H1 (cell line): ENCODE measurements around the gene PRDM5. TPM values are rescaled to one million over a fixed set of nuclear protein-coding genes. Genes with fewer than 3 reads are reported as not detected.

ENCODE experiments used
- CTCF ChIA-PET: fragments of 300-600 bp; sonication (Branson Sonifier 250); formaldehyde crosslinking; loops from one replicate; lab custom pipeline; 2021; ENCODE audit not compliant: partially characterized antibody; lab: Charles Lee
- POLR2A ChIA-PET: fragments of 300-600 bp; sonication (Branson Sonifier 250); formaldehyde crosslinking; loops from one replicate; lab custom pipeline; 2021; ENCODE audit warnings: inconsistent platforms; ENCODE audit not compliant: partially characterized antibody; lab: Charles Lee
- DNase-seq, 2 experiments: peaks; one replicate each; pipeline versions ENCODE4 v3.0.0 to v3.0.0-alpha.2; 2010 to 2022; ENCODE audit warnings: low spot score in 2 of 2, low read depth in 1 of 2, mixed read lengths in 1 of 2
- FAIRE-seq: peaks from 2 replicates; lab custom pipeline; 2011; peaks lifted over from hg19 to GRCh38; lab: Jason Lieb, UNC
- H2AFZ ChIP-seq: 2 replicates; pipeline ENCODE4 v1.8.1; 2012; ENCODE audit warnings: low read length, inconsistent platforms
- H2AK5ac ChIP-seq: 2 replicates; pipeline ENCODE4 v1.6.1; 2013; ENCODE audit warnings: low read depth, low read length
- H2BK120ac ChIP-seq: replicated peaks from 2 replicates; pipeline ENCODE3; 2013; ENCODE audit warnings: low read depth, low read length, inconsistent platforms
- H2BK12ac ChIP-seq: 2 replicates; pipeline ENCODE4 v1.6.1; 2013; ENCODE audit warnings: low read depth, low read length
- H2BK15ac ChIP-seq: 2 replicates; pipeline ENCODE4 v1.6.1; 2013; ENCODE audit warnings: low read length
- H2BK20ac ChIP-seq: 2 replicates; pipeline ENCODE4 v1.6.1; 2013; ENCODE audit warnings: low read length
- H2BK5ac ChIP-seq: 2 replicates; pipeline ENCODE4 v1.6.1; 2013; ENCODE audit warnings: low read depth, low read length
- H3K14ac ChIP-seq: 2 replicates; pipeline ENCODE4 v1.6.1; 2013; ENCODE audit warnings: inconsistent platforms; ENCODE audit not compliant: insufficient read length
- H3K18ac ChIP-seq: 2 replicates; pipeline ENCODE4 v1.6.1; 2013; ENCODE audit warnings: low read length; ENCODE audit errors: extremely low read depth
- H3K23ac ChIP-seq: 2 replicates; pipeline ENCODE4 v1.6.1; 2013; ENCODE audit warnings: inconsistent platforms; ENCODE audit not compliant: insufficient read length
- H3K23me2 ChIP-seq: 2 replicates; pipeline ENCODE4 v1.6.1; 2013; ENCODE audit warnings: low read depth, low read length
- H3K27ac ChIP-seq: 2 replicates; pipeline ENCODE4 v1.6.1; 2011; ENCODE audit warnings: low read depth, low read length, inconsistent platforms
- H3K27me3 ChIP-seq, 4 experiments: replicated peaks in 1 of 4; 1 replicate in 1 of 4; 2 replicates in 3 of 4; pipeline versions ENCODE4 v1.6.1 to v1.8.1; 2011 to 2013; ENCODE audit warnings: low read length in 3 of 4, mild to moderate bottlenecking in 3 of 4, inconsistent platforms in 2 of 4, mixed read lengths in 2 of 4, moderate library complexity in 1 of 4; ENCODE audit not compliant: control insufficient read depth in 3 of 4, insufficient read depth in 3 of 4; ENCODE audit errors: extremely low read depth in 1 of 4
- H3K36me3 ChIP-seq, 4 experiments: 2 replicates each; pipeline versions ENCODE4 v1.6.1 to v1.8.1; 2011 to 2013; ENCODE audit warnings: mild to moderate bottlenecking in 4 of 4, low read length in 3 of 4, moderate library complexity in 2 of 4, control low read depth in 1 of 4, inconsistent platforms in 1 of 4; ENCODE audit not compliant: insufficient read depth in 4 of 4, control insufficient read depth in 2 of 4
- H3K4ac ChIP-seq: replicated peaks from 2 replicates; pipeline ENCODE3; 2013; ENCODE audit warnings: low read length, low read depth, mixed read lengths, inconsistent platforms; ENCODE audit not compliant: insufficient read length
- H3K4me1 ChIP-seq, 4 experiments: replicated peaks in 1 of 4; 1 replicate in 1 of 4; 2 replicates in 3 of 4; pipeline versions ENCODE4 v1.6.1 to v1.8.1; 2011 to 2013; ENCODE audit warnings: low read length in 3 of 4, inconsistent platforms in 2 of 4, mixed read lengths in 1 of 4; ENCODE audit not compliant: insufficient read depth in 4 of 4, control insufficient read depth in 3 of 4
- H3K4me2 ChIP-seq, 2 experiments: 2 replicates each; pipeline versions ENCODE4 v1.6.1 to v1.8.1; 2011 to 2013; ENCODE audit warnings: low read depth in 2 of 2, low read length in 2 of 2, control low read depth in 1 of 2, inconsistent platforms in 1 of 2, mild to moderate bottlenecking in 1 of 2; ENCODE audit not compliant: insufficient read depth in 1 of 2
- H3K4me3 ChIP-seq, 4 experiments: fragments of 200-600, 300-600 bp in 1 of 4; sonication (generic), shearing (Covaris generic), sonication (Bioruptor Twin) in 1 of 4; 2 replicates each; pipeline versions ENCODE4 v1.5.1 to v1.8.1; 2011 to 2016; ENCODE audit warnings: low read length in 4 of 4, low read depth in 3 of 4, control low read depth in 2 of 4, inconsistent platforms in 2 of 4, mild to moderate bottlenecking in 2 of 4, mixed read lengths in 1 of 4, moderate library complexity in 1 of 4; ENCODE audit not compliant: insufficient read depth in 2 of 4; ENCODE audit errors: extremely low read depth in 1 of 4
- H3K56ac ChIP-seq: replicated peaks from 2 replicates; pipeline ENCODE3; 2013; ENCODE audit warnings: low read depth, mild to moderate bottlenecking, mixed read lengths, low read length, inconsistent platforms; ENCODE audit not compliant: insufficient read length
- H3K79me1 ChIP-seq: 2 replicates; pipeline ENCODE4 v1.6.1; 2013; ENCODE audit warnings: low read depth, low read length, control low read depth
- H3K79me2 ChIP-seq, 2 experiments: 2 replicates each; pipeline versions ENCODE4 v1.6.1 to v1.8.1; 2012 to 2013; ENCODE audit warnings: low read length in 2 of 2, mild to moderate bottlenecking in 2 of 2, inconsistent platforms in 1 of 2; ENCODE audit not compliant: insufficient read depth in 2 of 2, control insufficient read depth in 1 of 2
- H3K9ac ChIP-seq, 4 experiments: replicated peaks in 1 of 4; 1 replicate in 1 of 4; 2 replicates in 3 of 4; pipeline versions ENCODE4 v1.6.1 to v1.8.1; 2011 to 2013; ENCODE audit warnings: low read depth in 3 of 4, low read length in 3 of 4, control low read depth in 2 of 4, mild to moderate bottlenecking in 2 of 4, moderate library complexity in 2 of 4, inconsistent platforms in 1 of 4; ENCODE audit errors: extremely low read depth in 1 of 4
- H3K9me3 ChIP-seq, 2 experiments: 2 replicates each; pipeline versions ENCODE4 v1.6.1 to v1.8.1; 2012 to 2013; ENCODE audit warnings: mild to moderate bottlenecking in 2 of 2, moderate library complexity in 2 of 2, control low read depth in 1 of 2, inconsistent platforms in 1 of 2, low read depth in 1 of 2, low read length in 1 of 2, mixed read lengths in 1 of 2; ENCODE audit not compliant: insufficient read depth in 2 of 2
- H4K20me1 ChIP-seq, 2 experiments: replicated peaks in 1 of 2; 2 replicates each; pipeline versions ENCODE3 to v1.8.1; 2011 to 2013; ENCODE audit warnings: inconsistent platforms in 2 of 2, low read length in 2 of 2, mild to moderate bottlenecking in 1 of 2; ENCODE audit not compliant: insufficient read depth in 2 of 2, control insufficient read depth in 1 of 2
- H4K5ac ChIP-seq: 2 replicates; pipeline ENCODE4 v1.6.1; 2013; ENCODE audit warnings: low read length, low read depth, mixed read lengths, inconsistent platforms; ENCODE audit not compliant: insufficient read length
- H4K8ac ChIP-seq: 2 replicates; pipeline ENCODE4 v1.8.0; 2013; ENCODE audit warnings: mild to moderate bottlenecking, moderate library complexity, low read length, inconsistent platforms; ENCODE audit not compliant: insufficient read depth; ENCODE audit errors: extremely low read depth
- H4K91ac ChIP-seq: replicated peaks from 2 replicates; pipeline ENCODE3; 2013; ENCODE audit warnings: low read length, mixed read lengths, inconsistent platforms; ENCODE audit not compliant: insufficient read length
- BCL11A ChIP-seq, 2 experiments: IDR thresholded peaks; one replicate each; pipeline ENCODE4 v1.6.1; 2011; ENCODE audit warnings: low read depth in 2 of 2, low read length in 2 of 2, mild to moderate bottlenecking in 2 of 2
- HDAC2 ChIP-seq, 2 experiments: fragments of 300-600 bp in 1 of 2; sonication (generic) in 1 of 2; IDR thresholded peaks; 2 replicates each; pipeline ENCODE4 v1.6.1; 2011 to 2012; ENCODE audit warnings: low read depth in 2 of 2, low read length in 2 of 2, mild to moderate bottlenecking in 2 of 2, moderate library complexity in 2 of 2, borderline replicate concordance in 1 of 2, inconsistent platforms in 1 of 2
- HDAC6 ChIP-seq: IDR thresholded peaks from one replicate; pipeline ENCODE4 v1.7.1; 2012; ENCODE audit warnings: low read depth, mild to moderate bottlenecking, inconsistent platforms, low read length, moderate library complexity
- JUN ChIP-seq: IDR thresholded peaks from 2 replicates; pipeline ENCODE4 v1.6.1; 2011; ENCODE audit warnings: low read depth, mild to moderate bottlenecking, improper control_type of control experiment, low read length
- JUND ChIP-seq: IDR thresholded peaks from 2 replicates; pipeline ENCODE4 v1.6.1; 2011; ENCODE audit warnings: mild to moderate bottlenecking, improper control_type of control experiment, low read length
- KDM4A ChIP-seq: IDR thresholded peaks from one replicate; pipeline ENCODE4 v1.7.1; 2012; ENCODE audit warnings: low read depth, mild to moderate bottlenecking, moderate library complexity, low read length, inconsistent platforms; ENCODE audit not compliant: severe bottlenecking
- POLR2AphosphoS5 ChIP-seq: IDR thresholded peaks from 2 replicates; pipeline ENCODE4 v1.6.1; 2011; ENCODE audit warnings: low read depth, low read length
- RBBP5 ChIP-seq: IDR thresholded peaks from 2 replicates; pipeline ENCODE4 v1.7.1; 2012; ENCODE audit warnings: low read depth, mild to moderate bottlenecking, inconsistent platforms, low read length, moderate library complexity, borderline replicate concordance
- SIN3A ChIP-seq, 2 experiments: IDR thresholded peaks in 1 of 2; conservative IDR thresholded peaks in 1 of 2; 2 replicates each; pipeline ENCODE4 v1.6.1; 2011 to 2012; ENCODE audit warnings: low read length in 2 of 2, improper control_type of control experiment in 1 of 2, low read depth in 1 of 2, mild to moderate bottlenecking in 1 of 2
- SP4 ChIP-seq: IDR thresholded peaks from 2 replicates; pipeline ENCODE4 v1.6.1; 2012; ENCODE audit warnings: low read length, inconsistent platforms
- TAF1 ChIP-seq: IDR thresholded peaks from 2 replicates; pipeline ENCODE4 v1.6.1; 2011; ENCODE audit warnings: mild to moderate bottlenecking, low read depth, low read length
- TAF7 ChIP-seq: optimal IDR thresholded peaks from 2 replicates; pipeline ENCODE3; 2011; ENCODE audit warnings: low read depth, mild to moderate bottlenecking, inconsistent platforms, low read length, moderate library complexity, borderline replicate concordance
- USF2 ChIP-seq: IDR thresholded peaks from 2 replicates; pipeline ENCODE4 v1.6.1; 2011; ENCODE audit warnings: low read length, improper control_type of control experiment
- WGBS, 2 experiments: shearing (Covaris generic) in 1 of 2; methylation state at CpG; one replicate each; pipeline versions ENCODE4 v1.1.6 to v1.1.7; 2013 to 2015; ENCODE audit warnings: low lambda C conversion rate in 2 of 2, mixed read lengths in 2 of 2, inconsistent platforms in 1 of 2, low coverage in 1 of 2, missing lambda C conversion rate in 1 of 2; ENCODE audit not compliant: insufficient replicate concordance in 2 of 2, insufficient coverage in 1 of 2, insufficient read length in 1 of 2; ENCODE audit errors: extremely low coverage in 1 of 2, missing lambda C conversion rate in 1 of 2; 5-methylcytosine and 5-hydroxymethylcytosine counted together
- polyA plus RNA-seq, 7 experiments: library from polyadenylated mRNA; depleted of rRNA in 3 of 7; stranded (reverse) in 5 of 7; unstranded in 2 of 7; fragments of >200 nt in 5 of 7; fragments of 200-250 nt in 2 of 7; gene quantifications; 1 replicate in 5 of 7; 2 replicates in 1 of 7; 4 replicates in 1 of 7; pipeline versions ENCODE4 v1.2.1 to v1.2.3, GENCODE V29; 2011 to 2013; ENCODE audit warnings: missing spikeins in 2 of 7, mixed read lengths in 2 of 7
- total RNA-seq: library from RNA; stranded (reverse); fragmentation: NEBNext Ultra II Directional; extraction: Animal tissue kit (Norgen Biotek cat#: 25700); gene quantifications from 2 replicates; pipeline ENCODE4 v1.2.1, GENCODE V29; 2021

PRDM5 gene
- total and polyA plus RNA-seq, 2 of the 8 experiments (the other 6 are each of a cell fraction or from before 2014, with no cell fraction given), result 8.2 to 23.4 TPM

- H3K23me2 ChIP-seq, result no peaks in the 10 kb centered on the region
- peaks cover 6 to 95% of the 10 kb centered on the region in 2 experiments; a peak in 3 of 4 replicates for H3K79me2 ChIP-seq
- H4K20me1 ChIP-seq, result peaks cover 0 to 6% of the 10 kb centered on the region in 2 experiments
- H2AFZ ChIP-seq, result no peak overlapping the region
- H3K23ac ChIP-seq, result no peak overlapping the region
- no peak for DNase-seq
- WGBS, 2 experiments, result 97% methylated on average over 2 of the region's 2 CpGs; no CpG with 5 or more reads in 1 of the 2 experiments
- no peak overlapping the region for H3K4me3 ChIP-seq
- H3K56ac ChIP-seq, result no peak overlapping the region
- no peak overlapping the region for H3K18ac ChIP-seq
- FAIRE-seq, result no peak
- H3K36me3 ChIP-seq, result peaks cover 0 to 2% (median 0%) of the 10 kb centered on the region in 4 experiments; a peak in 2 of 8 replicates
- no peaks in the 10 kb centered on the region for H3K9me3 ChIP-seq
- ChIA-PET POLR2A (no interaction called here), CTCF (interaction anchor here (0.6 to 1.1 kb wide), 2 partner anchors 63 to 155 kb away, joined by 3 read pairs; no protein-coding TSS in a partner anchor)
- no peak overlapping the region for H3K27ac ChIP-seq
- H2BK20ac ChIP-seq, result no peak overlapping the region
- no peak overlapping the region for H4K8ac ChIP-seq
- H4K91ac ChIP-seq, result no peak overlapping the region
- H3K14ac ChIP-seq, result no peak overlapping the region
- H3K4me1 ChIP-seq, result peaks cover 2 to 16% (median 11%) of the 10 kb centered on the region in 4 experiments; a peak in 6 of 7 replicates
- H3K27me3 ChIP-seq, result no peaks in the 10 kb centered on the region
- no peak overlapping the region for H2AK5ac ChIP-seq
- H3K4me2 ChIP-seq, result no peak overlapping the region
- peaks cover 9% of the 10 kb centered on the region for H3K79me1 ChIP-seq
- no peak overlapping the region for H2BK12ac ChIP-seq
- no peak overlapping the region for H2BK5ac ChIP-seq
- H4K5ac ChIP-seq, result no peak overlapping the region
- no peak overlapping the region for H2BK15ac ChIP-seq
- no peak overlapping the region for H3K4ac ChIP-seq
- no peak overlapping the region; a peak in 1 of 7 replicates for H3K9ac ChIP-seq
- H2BK120ac ChIP-seq, result no peak overlapping the region
- TF ChIP-seq HDAC2 (IDR thresholded peaks at IDR 0.05; ENCODE audit: borderline replicate concordance in 1 of 2, low read depth in 2 of 2, low read length in 2 of 2) (no peak), HDAC6 (no peak), JUND (no peak), POLR2AphosphoS5 (no peak), RBBP5 (no peak), TAF7 (no peak), SP4 (no peak), KDM4A (no peak), BCL11A (IDR thresholded peaks at IDR 0.05; ENCODE audit: low read depth in 2 of 2, low read length in 2 of 2) (no peak), USF2 (no peak), TAF1 (no peak), JUN (no peak), SIN3A (conservative IDR thresholded peaks at IDR 0.05 in 1 of 2, IDR thresholded peaks at IDR 0.05 in 1 of 2; ENCODE audit: low read depth in 1 of 2, low read length in 2 of 2) (no peak)
Measured at GRCh38 chr4:120915336-120915735, 7.2 kb downstream of the PRDM5 start.
